GM19324 (cell line): Measurements from ENCODE around the gene FUT4.
"Not testable (repeated sequence)": the region's sequence is repeated elsewhere in the genome, so short reads cannot be mapped to it uniquely, and the experiment has no call there.

Experiments used
- ATAC-seq: cut with Tn5 transposase; IDR thresholded peaks from one replicate; pipeline ENCODE4 v1.9.1; 2021; ENCODE audit warnings: mild to moderate bottlenecking, moderate library complexity; ENCODE audit not compliant: unreplicated experiment, low FRiP score

Gene FUT4

DNA sequence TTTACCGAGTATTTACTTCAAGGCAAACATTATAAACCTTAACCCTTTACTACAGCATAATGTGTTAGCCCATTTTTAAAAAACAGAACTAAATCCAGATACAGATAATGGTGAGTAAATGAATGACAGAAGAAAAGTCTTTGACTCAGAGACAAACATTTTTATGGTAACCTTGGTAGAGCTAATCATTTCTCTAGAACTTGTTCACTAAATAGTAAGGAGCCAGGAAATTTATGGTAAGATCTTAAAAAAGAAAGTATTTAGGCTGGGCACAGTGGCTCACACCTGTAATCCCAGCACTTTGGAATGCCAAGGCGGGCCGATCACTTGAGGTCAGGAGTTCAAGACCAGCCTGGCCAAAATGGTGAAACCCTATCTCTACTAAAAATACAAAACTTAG is 11.5 kb upstream of the FUT4 start:
- ATAC-seq: no peak

DNA sequence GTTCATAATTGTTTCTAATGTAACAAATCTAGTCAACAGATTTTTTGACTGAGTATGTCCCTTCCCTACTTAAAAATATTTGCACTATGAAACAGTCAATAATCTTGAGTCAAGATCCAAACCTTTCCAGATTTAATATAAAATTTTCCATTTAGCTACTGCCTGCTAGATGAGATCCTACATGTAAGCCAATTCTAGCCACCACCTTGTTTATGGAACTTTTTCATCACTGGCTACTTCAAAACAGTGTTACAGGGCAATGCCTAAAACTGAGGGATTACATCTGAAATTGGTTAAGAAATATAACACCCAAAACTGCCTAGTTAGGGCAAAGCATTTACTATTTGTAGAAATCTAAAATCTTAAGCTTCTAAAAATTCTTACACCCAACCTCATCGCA is 10.5 kb upstream of the FUT4 start:
- ATAC-seq: no peak

- no peak for ATAC-seq
Observed at GRCh38 chr11:94533696-94534630, 9.8 kb upstream of the FUT4 start.

GRCh38 chr11:94536386-94536785 is 7.3 kb upstream of the FUT4 start:
- no peak for ATAC-seq

DNA sequence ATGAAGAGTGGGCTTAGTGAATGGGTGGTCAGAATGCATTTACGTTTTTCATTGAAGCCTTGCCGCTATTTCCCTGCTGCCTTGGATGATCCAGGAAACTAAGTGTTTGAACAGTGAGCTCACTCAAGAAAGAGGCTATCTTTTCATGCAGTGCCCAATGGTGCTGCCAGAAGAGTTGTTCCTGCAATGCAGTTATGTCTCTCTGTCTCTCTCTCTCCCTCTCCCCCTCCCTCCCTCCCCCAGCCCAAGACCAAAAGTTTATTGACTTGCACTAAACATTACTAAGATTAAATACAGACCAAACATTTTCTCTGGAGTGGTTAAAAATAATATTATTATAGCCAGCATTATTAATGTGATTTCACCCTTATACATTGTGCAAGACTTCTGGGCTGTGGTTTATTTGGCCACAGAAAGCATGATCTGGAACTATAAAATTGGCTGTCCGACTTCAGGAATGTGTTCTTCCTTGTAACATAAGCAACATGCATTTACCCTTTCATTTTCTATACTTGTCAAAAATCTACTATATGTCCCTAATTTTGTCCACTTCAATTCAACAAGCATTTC is 6.6 kb upstream of the FUT4 start:
- no peak for ATAC-seq

- no peak for ATAC-seq
Observed at GRCh38 chr11:94539420-94539819, 4.3 kb upstream of the FUT4 start.

GRCh38 chr11:94544646-94545263 is 1.0 kb downstream of the FUT4 start:
- no peak for ATAC-seq

- no peak for ATAC-seq
Observed at GRCh38 chr11:94545264-94546161, 1.8 kb downstream of the FUT4 start.

DNA sequence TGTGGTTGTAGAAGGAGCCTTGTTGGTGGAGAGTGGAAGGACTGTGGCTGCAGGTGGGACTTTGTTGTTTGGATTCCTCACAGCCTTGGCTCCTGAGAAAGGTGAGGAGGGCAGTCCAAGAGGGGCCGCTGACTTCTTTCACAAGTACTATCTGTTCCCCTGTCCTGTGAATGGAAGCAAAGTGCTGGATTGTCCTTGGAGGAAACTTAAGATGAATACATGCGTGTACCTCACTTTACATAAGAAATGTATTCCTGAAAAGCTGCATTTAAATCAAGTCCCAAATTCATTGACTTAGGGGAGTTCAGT is 2.4 kb downstream of the FUT4 start:
- ATAC-seq: no peak

DNA sequence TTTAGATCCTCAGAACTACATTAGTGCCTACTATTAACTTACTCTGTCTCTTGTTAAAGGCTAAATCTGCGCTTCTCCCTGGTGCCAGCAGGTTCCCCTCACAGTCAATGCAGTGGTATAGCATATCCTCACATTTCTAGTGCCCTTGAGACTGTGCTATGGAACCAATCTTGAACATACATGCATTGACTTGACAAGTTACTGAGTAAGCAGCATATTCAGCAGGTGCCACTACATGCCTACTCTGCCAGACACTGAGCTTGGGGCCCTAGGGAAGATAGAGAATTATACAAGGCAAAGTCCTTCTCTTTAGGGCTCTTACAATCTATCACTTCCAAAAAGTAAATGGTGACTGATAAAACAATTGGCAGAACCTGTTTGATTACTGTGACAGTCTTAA is 3.2 kb downstream of the FUT4 start:
- ATAC-seq: no peak

DNA sequence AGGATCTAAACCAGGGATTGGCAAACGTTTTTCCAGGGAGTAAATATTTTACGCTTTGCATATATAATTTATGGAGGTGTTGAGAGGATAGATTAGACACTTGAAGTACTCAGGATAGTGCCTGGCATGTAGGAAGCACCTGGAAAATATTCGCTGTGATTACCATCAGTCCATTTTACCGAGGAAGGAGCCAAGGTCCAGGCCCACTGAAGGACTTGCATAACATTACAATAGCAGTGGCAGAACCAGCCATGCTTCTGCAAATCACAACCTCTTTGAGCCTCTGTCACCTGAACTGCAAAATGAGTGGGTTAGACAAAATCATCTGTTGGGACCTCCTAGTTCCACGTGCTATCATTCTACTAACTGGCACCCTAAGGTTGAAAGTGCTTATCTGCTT is 5.4 kb downstream of the FUT4 start:
- no peak for ATAC-seq

DNA sequence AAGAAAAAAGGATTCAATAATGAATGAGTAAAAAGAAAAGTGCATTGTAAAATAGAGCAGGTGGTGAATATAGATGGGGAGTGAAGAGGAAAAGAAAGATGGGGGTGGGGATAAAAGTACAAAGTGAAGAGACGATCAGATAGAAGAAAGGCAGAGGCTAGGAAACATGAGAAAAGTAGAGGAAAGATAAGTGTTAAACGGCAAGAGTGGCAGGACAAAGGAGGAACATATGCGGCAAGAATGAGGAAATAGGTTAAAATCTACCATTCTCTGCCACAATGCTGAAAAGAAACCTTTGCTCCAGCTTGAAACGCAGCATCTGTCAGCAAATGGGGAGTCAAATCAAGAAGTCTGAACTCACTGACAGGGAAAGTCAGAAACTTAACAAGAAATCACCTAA is 6.8 kb downstream of the FUT4 start:
- ATAC-seq: no peak

GRCh38 chr11:94553938-94554337 is 10.2 kb downstream of the FUT4 start:
- no peak for ATAC-seq

DNA sequence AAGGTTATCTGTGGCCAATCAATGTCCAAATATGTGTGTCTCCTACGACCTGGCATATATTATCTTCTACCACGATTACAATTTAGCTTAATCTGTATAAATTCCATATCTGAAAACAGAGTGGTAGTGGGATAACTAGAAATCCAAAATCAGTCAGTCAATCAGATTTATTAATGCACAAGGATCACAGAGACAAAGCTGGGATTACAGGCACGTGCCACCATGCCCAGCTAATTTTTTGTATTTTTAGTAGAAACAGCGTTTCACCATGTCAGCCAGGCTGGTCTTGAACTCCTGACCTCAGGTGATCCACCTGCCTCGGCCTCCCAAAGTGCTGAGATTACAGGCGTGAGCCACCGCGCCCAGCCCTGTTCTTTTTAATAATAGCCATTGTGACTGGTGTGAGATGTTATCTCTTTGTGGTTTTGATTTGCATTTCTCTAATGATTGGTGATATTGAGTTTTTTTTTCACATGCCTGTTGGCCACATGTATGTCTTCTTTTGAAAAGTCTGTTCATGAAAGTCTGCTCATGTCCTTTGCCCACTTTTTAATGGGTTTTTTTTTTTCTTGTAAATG is 12.1 kb downstream of the FUT4 start:
- not testable (repeated sequence) for ATAC-seq

GRCh38 chr11:94557421-94557820 is 13.7 kb downstream of the FUT4 start:
- no peak for ATAC-seq

DNA sequence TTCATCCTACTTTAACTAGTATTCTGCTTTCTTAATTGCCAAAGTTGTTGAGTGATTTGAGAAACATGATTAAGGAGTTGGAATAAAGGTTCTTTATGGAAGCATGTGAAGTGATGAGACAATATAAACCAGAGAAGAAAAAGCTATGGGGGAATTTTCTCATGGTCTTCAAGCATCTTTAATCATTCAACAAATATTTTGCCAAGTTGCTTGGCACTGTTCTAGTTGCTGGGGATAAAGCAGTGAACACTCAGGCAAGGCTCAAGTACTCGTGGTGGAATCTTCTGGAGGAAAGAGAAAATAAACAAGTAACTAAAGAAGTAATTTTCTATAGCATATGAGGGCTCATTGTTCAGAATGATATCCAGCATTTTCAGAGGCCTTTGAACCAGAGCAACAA is 14.3 kb downstream of the FUT4 start:
- no peak for ATAC-seq

DNA sequence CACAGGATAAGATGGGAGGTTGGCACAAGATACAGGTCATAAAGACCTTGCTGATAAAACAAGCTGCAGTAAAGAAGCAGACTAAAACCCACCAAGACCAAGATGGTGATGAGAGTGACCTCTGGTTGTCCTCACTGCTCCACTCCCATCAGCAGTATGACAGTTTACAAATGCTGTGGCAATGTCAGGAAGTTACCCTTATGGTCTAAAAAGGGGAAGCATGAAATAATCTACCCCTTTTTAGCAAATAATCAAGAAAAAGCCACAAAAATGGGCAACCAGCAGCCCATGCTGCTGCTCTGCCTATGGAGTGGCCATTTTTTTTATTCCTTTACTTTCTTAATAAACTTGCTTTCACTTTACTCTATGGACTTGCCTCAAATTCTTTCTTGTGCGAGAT is 14.7 kb downstream of the FUT4 start:
- no peak for ATAC-seq

- ATAC-seq: no peak
Observed at GRCh38 chr11:94558932-94559331, 15.2 kb downstream of the FUT4 start.

- no peak for ATAC-seq
Observed at GRCh38 chr11:94559361-94559760, 15.6 kb downstream of the FUT4 start.

DNA sequence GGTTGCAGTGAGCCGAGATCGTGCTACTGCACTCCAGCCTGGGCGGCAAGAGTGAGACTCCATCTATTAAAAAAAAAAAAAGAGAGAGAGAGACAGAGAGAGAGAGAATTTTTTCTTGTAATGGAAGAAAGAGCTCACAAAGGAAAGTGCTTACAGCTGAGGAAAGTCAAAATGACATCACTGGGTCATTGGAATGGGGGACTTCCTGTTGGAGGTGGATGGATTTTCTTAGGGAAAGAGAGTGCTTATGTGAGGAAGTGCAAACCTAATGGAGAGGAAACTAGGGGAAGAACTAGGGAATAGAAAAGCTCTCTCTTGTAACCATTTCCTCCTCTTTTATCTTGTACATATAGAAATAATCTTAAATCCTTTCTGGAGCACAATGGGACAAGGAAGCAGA is 17.1 kb downstream of the FUT4 start:
- ATAC-seq: no peak
